ENCODE results near the gene HINFP. TPM values are rescaled to one million over a fixed set of nuclear protein-coding genes. Genes with fewer than 3 reads are reported as not detected.
"Not testable (repeated sequence)": the region's sequence is repeated elsewhere in the genome, so short reads cannot be mapped to it uniquely, and the experiment has no call there.

HINFP gene
- total and polyA plus RNA-seq, 7 experiments from 2014 or later: 14.7 to 79.7 (median 32.7) TPM

GRCh38 chr11:119101759-119102423 is 19.5 kb upstream of the HINFP start, which contains the start of gene DPAGT1:
TSS of gene DPAGT1 (minus strand) at chr11:119101853. CDS start at chr11:119101655, 198 bp downstream.
- peaks cover 0 to 17% (median 10%) of the 10 kb centered on the region in 5 donors for H3K36me3 Mint-ChIP-seq
- H3K4me3 Mint-ChIP-seq: peak within 1 kb of the TSS; percentile 91 to 100 (median 96)
- peaks cover 24 to 64% (median 50%) of the 10 kb centered on the region in 7 donors for H3K4me1 Mint-ChIP-seq
- no peaks in the 10 kb centered on the region for H3K27me3 ChIP-seq (ENCODE audit: control insufficient read depth in 2 of 2, insufficient read depth in 2 of 2, low read length in 2 of 2)
- peak; percentile 90 for ATAC-seq
- no peaks in the 10 kb centered on the region for H3K9me3 Mint-ChIP-seq
- peak within 1 kb of the TSS; percentile 79 for H3K4me3 ChIP-seq (ENCODE audit: low read length)
- H3K27me3 Mint-ChIP-seq: no peaks in the 10 kb centered on the region
- peak within 1 kb of the TSS; percentile 95 for H3K27ac ChIP-seq (ENCODE audit: low read depth, low read length)
- peak; percentile 68 to 90 (median 86) for DNase-seq
- peak within 1 kb of the TSS; percentile 98 to 100 (median 99) for H3K27ac Mint-ChIP-seq
- H3K9me3 ChIP-seq (ENCODE audit: control insufficient read depth in 2 of 3, low read length in 3 of 3): no peaks in the 10 kb centered on the region
- H3K36me3 ChIP-seq (ENCODE audit: control insufficient read depth in 2 of 3, insufficient read depth in 3 of 3, low read length in 3 of 3): peaks cover 9 to 14% (median 12%) of the 10 kb centered on the region in 3 experiments
- H3K4me1 ChIP-seq (ENCODE audit: control insufficient read depth in 2 of 2, insufficient read depth in 2 of 2, low read length in 2 of 2): peaks cover 21 to 26% of the 10 kb centered on the region in 2 donors
- ChIA-PET CTCF (interaction anchor here (0.9 to 1.8 kb wide), 14 partner anchors 10 to 204 kb away, joined by 3 to 9 read pairs (median 4); partner anchors contain the start of genes CBL, HINFP, HMBS and NLRX1), POLR2A (interaction anchor here (0.8 to 20.2 kb wide), 28 partner anchors 10 to 760 kb away, joined by 3 to 435 read pairs (median 4); partner anchors contain the start of genes ABCG4, CENATAC, HINFP and HMBS)
- intact Hi-C loops (cut with micrococcal nuclease): loop anchor here (1.0 to 5.0 kb wide), 17 partner anchors 8 to 1870 kb away; partner anchors contain the start of genes CENATAC (in 2 of the 2), HINFP (in 2 of the 2), HYOU1 (in 2 of the 2) and RPS25 (in 2 of the 2)

- Histone ChIP-seq H3K4me1 (ENCODE audit: control insufficient read depth in 2 of 2, insufficient read depth in 2 of 2, low read length in 2 of 2) (peaks cover 22 to 27% of the 10 kb centered on the region in 2 donors), H3K27ac (ENCODE audit: low read depth, low read length) (peak overlapping the region; percentile 95)
- not testable (repeated sequence) for H3K36me3 ChIP-seq (ENCODE audit: control insufficient read depth in 2 of 3, insufficient read depth in 3 of 3, low read length in 3 of 3); H3K9me3 Mint-ChIP-seq; DNase-seq; ATAC-seq; H3K9me3 ChIP-seq (ENCODE audit: control insufficient read depth in 2 of 3, low read length in 3 of 3); H3K4me3 ChIP-seq (ENCODE audit: low read length); H3K36me3 Mint-ChIP-seq; H3K27me3 Mint-ChIP-seq; H3K27me3 ChIP-seq (ENCODE audit: control insufficient read depth in 2 of 2, insufficient read depth in 2 of 2, low read length in 2 of 2)
- Mint-ChIP-seq H3K4me1 (peaks cover 24 to 67% (median 50%) of the 10 kb centered on the region in 7 donors), H3K27ac (peak overlapping the region; percentile 98 to 100 (median 99)), H3K4me3 (peak overlapping the region; percentile 53 to 100 (median 94))
- intact Hi-C loops (cut with micrococcal nuclease): loop anchor here (2.0 to 5.0 kb wide), 7 partner anchors 72 to 1871 kb away; partner anchors contain the start of genes BCL9L (in 1 of the 2), CENATAC (in 1 of the 2), DDX6 (in 1 of the 2) and KMT2A (in 1 of the 2)
- POLR2A ChIA-PET: interaction anchor here (0.7 to 20.2 kb wide), 11 partner anchors 9 to 534 kb away, joined by 3 to 435 read pairs (median 4); partner anchors contain the start of genes CENATAC, HINFP, HMBS and RPS25
- CTCF ChIA-PET: interaction anchor here (0.7 to 1.8 kb wide), 6 partner anchors 13 to 235 kb away, joined by 3 to 9 read pairs (median 4); partner anchors contain the start of genes HINFP, HMBS and RPS25
Observed at GRCh38 chr11:119103161-119103664, 18.2 kb upstream of the HINFP start.

- Histone ChIP-seq H3K27ac (ENCODE audit: low read depth, low read length) (no peak overlapping the region), H3K27me3 (ENCODE audit: control insufficient read depth in 2 of 2, insufficient read depth in 2 of 2, low read length in 2 of 2) (no peaks in the 10 kb centered on the region), H3K4me1 (ENCODE audit: control insufficient read depth in 2 of 2, insufficient read depth in 2 of 2, low read length in 2 of 2) (peaks cover 24 to 30% of the 10 kb centered on the region in 2 donors), H3K36me3 (ENCODE audit: control insufficient read depth in 2 of 3, insufficient read depth in 3 of 3, low read length in 3 of 3) (peaks cover 0 to 4% (median 0%) of the 10 kb centered on the region in 3 experiments), H3K9me3 (ENCODE audit: control insufficient read depth in 2 of 3, low read length in 3 of 3) (no peaks in the 10 kb centered on the region), H3K4me3 (ENCODE audit: low read length) (no peak overlapping the region)
- CTCF ChIA-PET: no interaction called here
- Mint-ChIP-seq H3K4me1 (peaks cover 30 to 70% (median 54%) of the 10 kb centered on the region in 7 donors), H3K27me3 (no peaks in the 10 kb centered on the region), H3K4me3 (peak overlapping the region; percentile 41 to 100 (median 82)), H3K27ac (peak overlapping the region; percentile 85 to 99 (median 99)), H3K36me3 (peaks cover 0 to 4% (median 0%) of the 10 kb centered on the region in 5 donors), H3K9me3 (no peaks in the 10 kb centered on the region)
- no peak for ATAC-seq
- peak in 1 of 9 donors; percentile 17 for DNase-seq
- intact Hi-C loops (cut with micrococcal nuclease): loop anchor here (2.0 to 5.0 kb wide), 7 partner anchors 73 to 1871 kb away; partner anchors contain the start of genes BCL9L (in 1 of the 2), CENATAC (in 1 of the 2), DDX6 (in 1 of the 2) and KMT2A (in 1 of the 2)
- POLR2A ChIA-PET: interaction anchor here (0.8 to 20.2 kb wide), 4 partner anchors 9 to 532 kb away, joined by 3 to 435 read pairs (median 3); partner anchors contain the start of genes ARCN1 and HINFP
Observed at GRCh38 chr11:119103793-119104192, 17.6 kb upstream of the HINFP start.

- peak within 1 kb of the TSS; percentile 82 to 98 (median 91) for H3K27ac Mint-ChIP-seq
- intact Hi-C loops (cut with micrococcal nuclease): loop anchor here (1.0 to 5.0 kb wide), 10 partner anchors 8 to 178 kb away; partner anchors contain the start of genes HINFP (in 2 of the 2), NLRX1 (in 2 of the 2), ABCG4 (in 1 of the 2) and HYOU1 (in 1 of the 2)
Observed at GRCh38 chr11:119106564-119107537, 14.5 kb upstream of the HINFP start, which contains the start of gene C2CD2L. TSS of gene C2CD2L (plus strand) at chr11:119107344. CDS start at chr11:119107742, 398 bp downstream.

GRCh38 chr11:119107538-119108145 is 13.7 kb upstream of the HINFP start:
- ATAC-seq (peak; percentile 20), DNase-seq (peak in 1 of 9 donors; percentile 16)
- intact Hi-C loops (cut with micrococcal nuclease): loop anchor here (1.0 to 5.0 kb wide), 10 partner anchors 8 to 179 kb away; partner anchors contain the start of genes HINFP (in 2 of the 2), NLRX1 (in 2 of the 2), ABCG4 (in 1 of the 2) and HYOU1 (in 1 of the 2)
- H3K27me3 ChIP-seq (ENCODE audit: control insufficient read depth in 2 of 2, insufficient read depth in 2 of 2, low read length in 2 of 2): no peaks in the 10 kb centered on the region
- Mint-ChIP-seq H3K27me3 (no peaks in the 10 kb centered on the region), H3K9me3 (no peaks in the 10 kb centered on the region), H3K27ac (peak overlapping the region; percentile 80 to 94 (median 86)), H3K4me1 (peaks cover 47 to 71% (median 57%) of the 10 kb centered on the region in 7 donors), H3K36me3 (peaks cover 7 to 26% (median 13%) of the 10 kb centered on the region in 5 donors), H3K4me3 (peak overlapping the region; percentile 83 to 98 (median 92))
- peaks cover 20 to 30% of the 10 kb centered on the region in 2 donors for H3K4me1 ChIP-seq (ENCODE audit: control insufficient read depth in 2 of 2, insufficient read depth in 2 of 2, low read length in 2 of 2)
- H3K36me3 ChIP-seq (ENCODE audit: control insufficient read depth in 2 of 3, insufficient read depth in 3 of 3, low read length in 3 of 3): peaks cover 9 to 33% (median 16%) of the 10 kb centered on the region in 3 experiments
- ChIA-PET CTCF (interaction anchor here (1.1 to 2.8 kb wide), 2 partner anchors 9 to 25 kb away, joined by 3 to 13 read pairs; no protein-coding TSS in a partner anchor), POLR2A (interaction anchor here (0.6 to 20.2 kb wide), 13 partner anchors 9 to 198 kb away, joined by 3 to 435 read pairs (median 5); partner anchors contain the start of genes CBL, HINFP, HMBS and HYOU1)
- peak overlapping the region; percentile 95 for H3K4me3 ChIP-seq (ENCODE audit: low read length)
- H3K27ac ChIP-seq (ENCODE audit: low read depth, low read length): peak overlapping the region; percentile 93
- H3K9me3 ChIP-seq (ENCODE audit: control insufficient read depth in 2 of 3, low read length in 3 of 3): no peaks in the 10 kb centered on the region

More at GRCh38 chr11:119106564-119107537, 14.5 kb upstream of the HINFP start, which contains the start of gene C2CD2L:
- POLR2A ChIA-PET: interaction anchor here (0.6 to 20.2 kb wide), 18 partner anchors 9 to 199 kb away, joined by 3 to 435 read pairs (median 4); partner anchors contain the start of genes HINFP, HMBS, HYOU1 and NLRX1
- H3K9me3 ChIP-seq (ENCODE audit: control insufficient read depth in 2 of 3, low read length in 3 of 3): no peaks in the 10 kb centered on the region
- H3K4me1 ChIP-seq (ENCODE audit: control insufficient read depth in 2 of 2, insufficient read depth in 2 of 2, low read length in 2 of 2): peaks cover 20 to 30% of the 10 kb centered on the region in 2 donors
- H3K4me3 ChIP-seq (ENCODE audit: low read length): peak within 1 kb of the TSS; percentile 95
- DNase-seq (peak; percentile 78 to 90 (median 86)), ATAC-seq (peak; percentile 95)
- no peaks in the 10 kb centered on the region for H3K27me3 ChIP-seq (ENCODE audit: control insufficient read depth in 2 of 2, insufficient read depth in 2 of 2, low read length in 2 of 2)
- H3K4me3 Mint-ChIP-seq: peak within 1 kb of the TSS; percentile 83 to 98 (median 92)
- peaks cover 46 to 77% (median 62%) of the 10 kb centered on the region in 7 donors for H3K4me1 Mint-ChIP-seq
- H3K9me3 Mint-ChIP-seq: no peaks in the 10 kb centered on the region
- peaks cover 6 to 23% (median 10%) of the 10 kb centered on the region in 5 donors for H3K36me3 Mint-ChIP-seq
- CTCF ChIA-PET: interaction anchor here (0.6 to 2.8 kb wide), 5 partner anchors 10 to 154 kb away, joined by 3 to 13 read pairs (median 5); partner anchors contain the start of gene HMBS
- peak within 1 kb of the TSS; percentile 93 for H3K27ac ChIP-seq (ENCODE audit: low read depth, low read length)
- H3K27me3 Mint-ChIP-seq: no peaks in the 10 kb centered on the region
- H3K36me3 ChIP-seq (ENCODE audit: control insufficient read depth in 2 of 3, insufficient read depth in 3 of 3, low read length in 3 of 3): peaks cover 9 to 25% (median 11%) of the 10 kb centered on the region in 3 experiments

Measured in naive thymus-derived CD4-positive, alpha-beta T cell (primary cell).